Measurements from ENCODE around the gene DRP2. TPM values are rescaled to one million over a fixed set of nuclear protein-coding genes. Genes with fewer than 3 reads are reported as not detected.

DRP2 gene
- total and polyA plus RNA-seq, 2 of the 13 experiments (the other 11 are each of a cell fraction or from before 2014, with no cell fraction given): 0.04 to 0.07 TPM

DNA sequence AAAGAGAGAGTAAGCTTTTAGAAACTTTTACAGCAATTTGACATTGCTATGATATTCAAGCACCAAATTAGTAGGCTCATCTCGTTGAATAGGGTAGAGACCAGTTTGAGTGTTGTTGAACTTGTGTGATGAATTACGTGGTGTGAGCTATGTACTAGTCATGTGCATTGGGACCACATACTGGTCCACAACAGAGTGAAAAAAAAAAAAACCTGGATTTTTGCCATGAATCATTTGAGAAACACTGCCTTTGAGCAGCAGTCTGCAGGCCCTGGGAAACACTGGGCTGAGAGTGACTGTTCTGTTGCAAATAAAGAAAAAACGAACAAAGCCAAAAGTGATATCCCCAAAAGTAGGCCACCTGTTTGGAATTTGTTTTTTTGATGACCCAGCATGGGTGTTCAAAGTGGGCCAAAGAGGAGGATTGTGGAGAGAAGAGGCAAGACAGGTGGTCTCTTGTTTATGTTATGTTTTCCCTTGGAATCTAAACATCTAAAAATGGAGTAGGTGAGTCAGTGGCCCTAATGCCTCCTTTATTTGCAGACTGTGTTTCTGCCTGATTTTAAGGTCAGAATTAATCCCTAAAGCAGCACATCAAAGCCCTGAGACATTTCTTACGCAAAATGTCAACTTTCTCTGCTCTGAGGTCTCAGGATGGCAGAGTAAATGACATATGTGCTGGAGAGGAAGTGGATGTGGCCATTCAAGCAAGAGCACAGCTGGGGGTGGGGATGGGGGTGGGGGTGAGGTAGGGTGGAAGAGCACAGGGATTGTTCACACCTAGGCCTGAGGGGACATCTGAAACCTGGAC is 38.1 kb downstream of the DRP2 start:
- FAIRE-seq (no peak), ATAC-seq (no peak), DNase-seq (ENCODE audit: low spot score) (peak; percentile 0)
- H4K20me1 ChIP-seq (ENCODE audit: insufficient read depth, low read length): no peaks in the 10 kb centered on the region
- no peak overlapping the region for H3K4me3 ChIP-seq (replicated peaks in 1 of 3; ENCODE audit: insufficient read depth in 1 of 3, low read depth in 2 of 3, low read length in 3 of 3)
- H3K79me2 ChIP-seq (ENCODE audit: insufficient read depth, low read length): no peaks in the 10 kb centered on the region
- H3K9me3 ChIP-seq (ENCODE audit: low read length): no peaks in the 10 kb centered on the region
- CTCF ChIA-PET (ENCODE audit: low intra/inter-chr PET ratio, low total read pairs): no interaction called here
- no peak overlapping the region for H3K27ac ChIP-seq (ENCODE audit: extremely low read length, insufficient read depth, low read length)
- POLR2A ChIA-PET: no interaction called here
- H3K36me3 ChIP-seq (replicated peaks in 1 of 2; ENCODE audit: control insufficient read depth in 1 of 2, insufficient read depth in 2 of 2, low read length in 2 of 2): no peaks in the 10 kb centered on the region
- no peak overlapping the region for H3K4me2 ChIP-seq (ENCODE audit: low read depth, low read length)
- H3K27me3 ChIP-seq (ENCODE audit: control insufficient read depth in 1 of 2, insufficient read depth in 2 of 2, low read length in 2 of 2): no peaks in the 10 kb centered on the region
- WGBS (ENCODE audit: low lambda C conversion rate): 6% methylated on average over 4 of the region's 4 CpGs
- BruUV-seq (replicated peaks): no TSS peak
- no peaks in the 10 kb centered on the region for H3K4me1 ChIP-seq (ENCODE audit: insufficient read depth, low read length)
- intact Hi-C loops (cut with micrococcal nuclease; ENCODE audit: unreplicated experiment): no loop called here
- H2AFZ ChIP-seq (ENCODE audit: low read length): no peak overlapping the region
- H3K9ac ChIP-seq (ENCODE audit: insufficient read depth, low read depth, low read length): no peak overlapping the region
- in situ Hi-C loops (cut with HindIII; ENCODE audit: extremely low pct_ligation_motif_present, low pct_unique_long_range_greater_than_20kb): no loop called here
- TF ChIP-seq, protein P1, sequence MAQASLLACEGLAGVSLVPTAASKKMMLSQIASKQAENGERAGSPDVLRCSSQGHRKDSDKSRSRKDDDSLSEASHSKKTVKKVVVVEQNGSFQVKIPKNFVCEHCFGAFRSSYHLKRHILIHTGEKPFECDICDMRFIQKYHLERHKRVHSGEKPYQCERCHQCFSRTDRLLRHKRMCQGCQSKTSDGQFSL (CRISPR knock-in tag; IDR thresholded peaks at IDR 0.05): no peak
- TF ChIP-seq SMAD3 (CRISPR knock-in tag; IDR thresholded peaks at IDR 0.05) (no peak), SYNCRIP (IDR thresholded peaks at IDR 0.05; ENCODE audit: insufficient read depth, low read depth, low read length) (no peak), ZBTB44 (CRISPR knock-in tag; IDR thresholded peaks at IDR 0.05) (no peak), ASH2L (IDR thresholded peaks at IDR 0.05; ENCODE audit: insufficient read length, low read depth, low read length) (no peak), ZBTB38 (CRISPR knock-in tag; IDR thresholded peaks at IDR 0.05) (no peak), HIVEP1 (CRISPR knock-in tag; IDR thresholded peaks at IDR 0.05) (no peak), ZNF616 (CRISPR knock-in tag; IDR thresholded peaks at IDR 0.05; ENCODE audit: low read depth) (no peak), NRL (CRISPR knock-in tag; IDR thresholded peaks at IDR 0.05; ENCODE audit: borderline replicate concordance) (no peak), ZNF33B (CRISPR knock-in tag; IDR thresholded peaks at IDR 0.05) (no peak), SALL1 (CRISPR knock-in tag; IDR thresholded peaks at IDR 0.05) (no peak), ZNF256 (CRISPR knock-in tag; conservative IDR thresholded peaks at IDR 0.05) (no peak), ZNF414 (CRISPR knock-in tag; IDR thresholded peaks at IDR 0.05) (no peak), NPAS2 (CRISPR knock-in tag; IDR thresholded peaks at IDR 0.05; ENCODE audit: borderline replicate concordance) (no peak)
- TF ChIP-seq, protein P2, sequence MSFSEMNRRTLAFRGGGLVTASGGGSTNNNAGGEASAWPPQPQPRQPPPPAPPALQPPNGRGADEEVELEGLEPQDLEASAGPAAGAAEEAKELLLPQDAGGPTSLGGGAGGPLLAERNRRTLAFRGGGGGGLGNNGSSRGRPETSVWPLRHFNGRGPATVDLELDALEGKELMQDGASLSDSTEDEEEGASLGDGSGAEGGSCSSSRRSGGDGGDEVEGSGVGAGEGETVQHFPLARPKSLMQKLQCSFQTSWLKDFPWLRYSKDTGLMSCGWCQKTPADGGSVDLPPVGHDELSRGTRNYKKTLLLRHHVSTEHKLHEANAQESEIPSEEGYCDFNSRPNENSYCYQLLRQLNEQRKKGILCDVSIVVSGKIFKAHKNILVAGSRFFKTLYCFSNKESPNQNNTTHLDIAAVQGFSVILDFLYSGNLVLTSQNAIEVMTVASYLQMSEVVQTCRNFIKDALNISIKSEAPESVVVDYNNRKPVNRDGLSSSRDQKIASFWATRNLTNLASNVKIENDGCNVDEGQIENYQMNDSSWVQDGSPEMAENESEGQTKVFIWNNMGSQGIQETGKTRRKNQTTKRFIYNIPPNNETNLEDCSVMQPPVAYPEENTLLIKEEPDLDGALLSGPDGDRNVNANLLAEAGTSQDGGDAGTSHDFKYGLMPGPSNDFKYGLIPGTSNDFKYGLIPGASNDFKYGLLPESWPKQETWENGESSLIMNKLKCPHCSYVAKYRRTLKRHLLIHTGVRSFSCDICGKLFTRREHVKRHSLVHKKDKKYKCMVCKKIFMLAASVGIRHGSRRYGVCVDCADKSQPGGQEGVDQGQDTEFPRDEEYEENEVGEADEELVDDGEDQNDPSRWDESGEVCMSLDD (CRISPR knock-in tag; IDR thresholded peaks at IDR 0.05; ENCODE audit: borderline replicate concordance): no peak
- TF ChIP-seq, protein P3, sequence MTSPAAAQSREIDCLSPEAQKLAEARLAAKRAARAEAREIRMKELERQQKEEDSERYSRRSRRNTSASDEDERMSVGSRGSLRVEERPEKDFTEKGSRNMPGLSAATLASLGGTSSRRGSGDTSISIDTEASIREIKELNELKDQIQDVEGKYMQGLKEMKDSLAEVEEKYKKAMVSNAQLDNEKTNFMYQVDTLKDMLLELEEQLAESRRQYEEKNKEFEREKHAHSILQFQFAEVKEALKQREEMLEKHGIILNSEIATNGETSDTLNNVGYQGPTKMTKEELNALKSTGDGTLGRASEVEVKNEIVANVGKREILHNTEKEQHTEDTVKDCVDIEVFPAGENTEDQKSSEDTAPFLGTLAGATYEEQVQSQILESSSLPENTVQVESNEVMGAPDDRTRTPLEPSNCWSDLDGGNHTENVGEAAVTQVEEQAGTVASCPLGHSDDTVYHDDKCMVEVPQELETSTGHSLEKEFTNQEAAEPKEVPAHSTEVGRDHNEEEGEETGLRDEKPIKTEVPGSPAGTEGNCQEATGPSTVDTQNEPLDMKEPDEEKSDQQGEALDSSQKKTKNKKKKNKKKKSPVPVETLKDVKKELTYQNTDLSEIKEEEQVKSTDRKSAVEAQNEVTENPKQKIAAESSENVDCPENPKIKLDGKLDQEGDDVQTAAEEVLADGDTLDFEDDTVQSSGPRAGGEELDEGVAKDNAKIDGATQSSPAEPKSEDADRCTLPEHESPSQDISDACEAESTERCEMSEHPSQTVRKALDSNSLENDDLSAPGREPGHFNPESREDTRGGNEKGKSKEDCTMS (CRISPR knock-in tag; conservative IDR thresholded peaks at IDR 0.05): no peak
